Neural cell (in vitro differentiated cells): ENCODE results near the gene MS4A14. TPM values are rescaled to one million over a fixed set of nuclear protein-coding genes. Genes with fewer than 3 reads are reported as not detected.

Experiments used
- H2AFZ ChIP-seq: fragments of 200-600, 300-800 bp; sonication (generic), shearing (Covaris generic); 2 replicates; pipeline ENCODE4 v1.6.0; 2014; ENCODE audit warnings: low read depth, mild to moderate bottlenecking, antibody characterized with exemption, low read length, moderate library complexity
- H3F3A ChIP-seq: fragments of 200-600 bp; shearing (Covaris generic); 2 replicates; pipeline ENCODE4 v1.6.1; 2016; ENCODE audit warnings: mild to moderate bottlenecking, moderate library complexity, mixed read lengths, antibody characterized with exemption, low read length; ENCODE audit not compliant: insufficient read depth, poor library complexity, severe bottlenecking
- H3K27ac ChIP-seq: fragments of 200-600, 300-800 bp; sonication (generic), shearing (Covaris generic); 2 replicates; pipeline ENCODE4 v1.5.1; 2014; ENCODE audit warnings: mild to moderate bottlenecking, low read length, moderate library complexity
- H3K27me3 ChIP-seq: fragments of 300-800, 200-600 bp; sonication (generic), shearing (Covaris generic); 2 replicates; pipeline ENCODE4 v1.6.0; 2014; ENCODE audit warnings: mild to moderate bottlenecking, low read depth, low read length, moderate library complexity; ENCODE audit not compliant: insufficient read depth
- H3K36me3 ChIP-seq: fragments of 300-800, 200-600 bp; sonication (generic), shearing (Covaris generic); 2 replicates; pipeline ENCODE4 v1.5.1; 2014; ENCODE audit warnings: mild to moderate bottlenecking, antibody characterized with exemption, low read length, moderate library complexity; ENCODE audit not compliant: insufficient read depth
- H3K4me2 ChIP-seq: fragments of 300-800, 200-600 bp; sonication (generic), shearing (Covaris generic); 2 replicates; pipeline ENCODE4 v1.6.0; 2014; ENCODE audit warnings: mild to moderate bottlenecking, low read length
- H3K4me3 ChIP-seq: fragments of 300-800, 200-600 bp; sonication (generic), shearing (Covaris generic); 2 replicates; pipeline ENCODE4 v1.5.1; 2014; ENCODE audit warnings: mild to moderate bottlenecking, low read length, moderate library complexity
- H3K79me2 ChIP-seq: fragments of 200-600 bp; shearing (Covaris generic); replicated peaks from 2 replicates; pipeline ENCODE4 v1.6.0; 2014; ENCODE audit warnings: mild to moderate bottlenecking, low read length, moderate library complexity; ENCODE audit not compliant: insufficient read depth
- H3K9ac ChIP-seq: fragments of 300-800, 200-600 bp; sonication (generic), shearing (Covaris generic); 2 replicates; pipeline ENCODE4 v1.6.1; 2016; ENCODE audit warnings: mild to moderate bottlenecking, low read length, mixed read lengths
- H3K9me2 ChIP-seq: fragments of 200-600 bp; shearing (Covaris generic); 2 replicates; pipeline ENCODE4 v1.6.1; 2016; ENCODE audit warnings: mild to moderate bottlenecking, low read length, mixed read lengths; ENCODE audit not compliant: insufficient read depth
- H3K9me3 ChIP-seq: fragments of 200-600, 300-800 bp; sonication (generic), shearing (Covaris generic); 2 replicates; pipeline ENCODE4 v1.6.1; 2016; ENCODE audit warnings: mild to moderate bottlenecking, mixed run types, low read length, moderate library complexity, mixed read lengths
- H4K20me1 ChIP-seq: fragments of 200-600 bp; shearing (Covaris generic); 2 replicates; pipeline ENCODE4 v1.6.1; 2016; ENCODE audit warnings: mild to moderate bottlenecking, mixed run types; ENCODE audit not compliant: insufficient read depth
- CTCF ChIP-seq: fragments of 450-650 bp; IDR thresholded peaks from 2 replicates; pipeline ENCODE4 v1.5.1; 2014; ENCODE audit warnings: antibody characterized with exemption, mild to moderate bottlenecking, moderate library complexity; ENCODE audit not compliant: poor library complexity, severe bottlenecking
- EP300 ChIP-seq: fragments of 450-650 bp; conservative IDR thresholded peaks from 2 replicates; pipeline ENCODE4 v1.6.1; 2014; ENCODE audit warnings: antibody characterized with exemption, mild to moderate bottlenecking, moderate library complexity; ENCODE audit not compliant: poor library complexity, severe bottlenecking
- EZH2 ChIP-seq: fragments of 200-600, 300-800 bp; shearing (Covaris generic), sonication (generic); IDR thresholded peaks from 2 replicates; pipeline ENCODE4 v1.6.1; 2014; ENCODE audit warnings: antibody characterized with exemption, low read length, borderline replicate concordance, mild to moderate bottlenecking; ENCODE audit not compliant: insufficient read depth, poor library complexity, severe bottlenecking
- MXI1 ChIP-seq: fragments of 450-650 bp; conservative IDR thresholded peaks from 2 replicates; pipeline ENCODE4 v1.6.1; 2014; ENCODE audit warnings: antibody characterized with exemption, mild to moderate bottlenecking; ENCODE audit not compliant: poor library complexity, severe bottlenecking
- POLR2AphosphoS5 ChIP-seq: IDR thresholded peaks from 2 replicates; pipeline ENCODE4 v1.6.1; 2012
- RAD21 ChIP-seq: fragments of 450-650 bp; conservative IDR thresholded peaks from 2 replicates; pipeline ENCODE4 v1.6.1; 2014; ENCODE audit warnings: antibody characterized with exemption, mild to moderate bottlenecking, moderate library complexity
- REST ChIP-seq: IDR thresholded peaks from 2 replicates; pipeline ENCODE4 v1.6.1; 2012; ENCODE audit warnings: borderline replicate concordance
- SMC3 ChIP-seq: fragments of 450-650 bp; conservative IDR thresholded peaks from 2 replicates; pipeline ENCODE4 v1.6.1; 2014; ENCODE audit warnings: antibody characterized with exemption, mild to moderate bottlenecking, moderate library complexity; ENCODE audit not compliant: poor library complexity
- TAF1 ChIP-seq: IDR thresholded peaks from 2 replicates; pipeline ENCODE4 v1.6.1; 2012; ENCODE audit warnings: low read depth
- polyA plus RNA-seq: library from polyadenylated mRNA; depleted of rRNA; stranded (reverse); fragments of >200 nt; gene quantifications from 2 replicates; pipeline ENCODE4 v1.2.3, GENCODE V29; 2014

Gene MS4A14
- polyA plus RNA-seq, 1 donor from 2014 or later = not detected

GRCh38 chr11:60372767-60373166, 23.5 kb upstream of the MS4A14 start:
- no peaks in the 10 kb centered on the region for H4K20me1 ChIP-seq
- no peak for TF ChIP-seq MXI1
- no peak for TF ChIP-seq REST
- no peak for TF ChIP-seq CTCF
- TF ChIP-seq RAD21 = no peak
- no peak for TF ChIP-seq EP300
- TF ChIP-seq POLR2AphosphoS5 = no peak
- TF ChIP-seq EZH2 = no peak
- TF ChIP-seq SMC3 = no peak
- TF ChIP-seq TAF1 = no peak

GRCh38 chr11:60375316-60375715, 20.9 kb upstream of the MS4A14 start:
- Histone ChIP-seq H3K27ac (no peak overlapping the region), H3K9ac (no peak overlapping the region), H3K27me3 (no peaks in the 10 kb centered on the region), H3K36me3 (no peaks in the 10 kb centered on the region), H2AFZ (no peak overlapping the region), H3K4me2 (no peak overlapping the region), H3K4me3 (no peak overlapping the region), H3K9me3 (no peaks in the 10 kb centered on the region), H4K20me1 (no peaks in the 10 kb centered on the region), H3K9me2 (no peaks in the 10 kb centered on the region), H3K79me2 (no peaks in the 10 kb centered on the region), H3F3A (no peaks in the 10 kb centered on the region)
- TF ChIP-seq RAD21 (no peak), MXI1 (no peak), REST (no peak), TAF1 (no peak), EP300 (no peak), CTCF (no peak), POLR2AphosphoS5 (no peak), EZH2 (no peak), SMC3 (no peak)

More at GRCh38 chr11:60372767-60373166, 23.5 kb upstream of the MS4A14 start:
- Histone ChIP-seq H3K4me2 (no peak overlapping the region), H3K9ac (no peak overlapping the region), H3K27me3 (no peaks in the 10 kb centered on the region), H2AFZ (no peak overlapping the region), H3K9me3 (no peaks in the 10 kb centered on the region), H3K9me2 (no peaks in the 10 kb centered on the region), H3K79me2 (no peaks in the 10 kb centered on the region), H3K4me3 (no peak overlapping the region), H3F3A (no peaks in the 10 kb centered on the region), H3K36me3 (no peaks in the 10 kb centered on the region), H3K27ac (no peak overlapping the region)
